Measurements from ENCODE around the gene R3HCC1L.

Gene R3HCC1L

DNA sequence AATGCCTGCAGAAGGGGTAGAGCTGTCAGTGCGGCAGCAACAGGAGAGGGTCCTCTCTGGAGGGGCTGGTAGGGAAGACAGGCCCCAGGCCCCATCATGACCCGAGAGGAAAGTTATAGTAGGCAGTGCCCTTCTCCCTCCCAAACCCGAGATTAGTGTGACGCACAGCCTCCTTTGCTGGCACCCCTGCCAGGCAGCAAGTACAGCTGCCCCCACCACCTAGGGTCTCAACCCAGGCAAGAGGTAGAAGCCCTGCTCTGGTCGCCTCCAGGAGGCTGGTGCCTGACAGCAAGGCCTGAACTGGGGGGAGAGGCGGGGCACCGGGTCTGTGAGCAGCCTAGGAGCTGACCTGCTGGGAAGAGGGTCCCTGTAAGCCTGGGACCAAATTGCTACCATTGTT, 118.0 kb downstream of the R3HCC1L start:
- DNase-seq (ENCODE audit: low spot score), result no peak
- TF ChIP-seq, protein P1, sequence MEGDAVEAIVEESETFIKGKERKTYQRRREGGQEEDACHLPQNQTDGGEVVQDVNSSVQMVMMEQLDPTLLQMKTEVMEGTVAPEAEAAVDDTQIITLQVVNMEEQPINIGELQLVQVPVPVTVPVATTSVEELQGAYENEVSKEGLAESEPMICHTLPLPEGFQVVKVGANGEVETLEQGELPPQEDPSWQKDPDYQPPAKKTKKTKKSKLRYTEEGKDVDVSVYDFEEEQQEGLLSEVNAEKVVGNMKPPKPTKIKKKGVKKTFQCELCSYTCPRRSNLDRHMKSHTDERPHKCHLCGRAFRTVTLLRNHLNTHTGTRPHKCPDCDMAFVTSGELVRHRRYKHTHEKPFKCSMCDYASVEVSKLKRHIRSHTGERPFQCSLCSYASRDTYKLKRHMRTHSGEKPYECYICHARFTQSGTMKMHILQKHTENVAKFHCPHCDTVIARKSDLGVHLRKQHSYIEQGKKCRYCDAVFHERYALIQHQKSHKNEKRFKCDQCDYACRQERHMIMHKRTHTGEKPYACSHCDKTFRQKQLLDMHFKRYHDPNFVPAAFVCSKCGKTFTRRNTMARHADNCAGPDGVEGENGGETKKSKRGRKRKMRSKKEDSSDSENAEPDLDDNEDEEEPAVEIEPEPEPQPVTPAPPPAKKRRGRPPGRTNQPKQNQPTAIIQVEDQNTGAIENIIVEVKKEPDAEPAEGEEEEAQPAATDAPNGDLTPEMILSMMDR (conservative IDR thresholded peaks at IDR 0.05; ENCODE audit: low read depth), result no peak
- ChIA-PET CTCF (interaction anchor here (0.7 kb wide), 1 partner anchor 91 kb away, joined by 3 read pairs; no protein-coding TSS in a partner anchor), POLR2A (ENCODE audit: low non-redundant PET) (no interaction called here)
- H3K27ac ChIP-seq, result no peak overlapping the region

DNA sequence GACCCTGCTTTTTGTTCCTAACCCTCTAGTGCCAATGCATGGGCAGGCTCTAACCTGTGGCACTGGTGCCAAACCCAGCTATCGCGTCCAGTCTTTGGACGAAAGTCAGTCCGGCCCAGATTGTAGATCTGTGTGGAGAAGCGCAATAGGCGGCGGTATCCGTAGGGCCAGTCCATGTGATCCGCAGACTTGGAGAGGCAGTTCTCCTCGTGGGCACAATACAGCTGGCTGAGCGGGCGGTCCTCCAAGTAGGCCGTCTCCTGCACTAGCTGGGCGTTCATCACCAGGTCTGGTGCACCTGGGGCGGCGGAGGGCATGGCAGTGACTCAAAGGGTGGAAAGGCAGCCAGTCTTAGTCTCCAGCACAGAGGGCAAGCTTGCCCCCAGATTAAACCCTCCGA, 119.0 kb downstream of the R3HCC1L start:
- POLR2A ChIA-PET (ENCODE audit: low non-redundant PET), result no interaction called here

DNA sequence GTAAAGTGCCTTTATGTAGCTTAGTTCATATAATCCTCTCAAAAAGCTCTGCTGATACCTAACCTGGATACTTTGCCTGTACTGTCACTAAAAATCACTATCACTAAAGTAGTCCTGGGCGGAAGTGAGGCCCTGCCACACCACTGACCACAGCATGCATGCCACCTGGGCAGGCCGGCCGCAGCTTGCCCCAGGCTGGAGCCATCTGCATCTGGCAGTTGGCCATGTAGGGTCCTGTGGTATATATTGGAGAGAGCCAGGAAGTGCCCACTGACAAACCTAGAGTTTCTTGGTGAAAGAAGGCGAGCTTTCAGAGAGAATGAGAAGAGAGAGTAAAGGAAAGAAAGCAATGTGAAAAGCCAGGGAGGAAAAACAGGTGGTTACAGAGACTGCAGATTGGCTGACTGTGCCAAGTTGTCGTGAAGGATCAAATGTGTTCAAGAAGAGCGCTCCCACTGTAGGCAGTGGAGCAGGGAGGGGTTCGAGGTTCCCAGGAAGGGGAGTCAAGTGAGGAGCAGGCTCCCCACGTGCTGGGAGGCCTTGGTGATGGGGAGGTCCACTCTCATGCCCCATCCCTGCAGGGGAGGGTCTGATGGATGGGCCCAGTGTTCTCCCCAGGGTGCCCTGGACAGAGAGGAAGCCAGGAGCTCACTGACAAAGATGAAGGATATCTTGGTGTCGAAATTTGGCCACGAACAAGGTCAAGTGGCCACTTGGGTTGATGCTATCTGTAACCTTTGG, 119.9 kb downstream of the R3HCC1L start:
- H3K27ac ChIP-seq, result no peak overlapping the region
- CTCF ChIA-PET, result interaction anchor here (0.6 to 1.3 kb wide), 2 partner anchors 86 to 1335 kb away, joined by 3 read pairs; no protein-coding TSS in a partner anchor
- POLR2A ChIA-PET (ENCODE audit: low non-redundant PET), result no interaction called here

More for the DNA sequence above, 119.0 kb downstream of the R3HCC1L start:
- H3K27ac ChIP-seq, result no peak overlapping the region
- TF ChIP-seq, protein P1 (conservative IDR thresholded peaks at IDR 0.05; ENCODE audit: low read depth), result no peak
- CTCF ChIA-PET, result interaction anchor here (0.6 to 1.3 kb wide), 3 partner anchors 86 to 1336 kb away, joined by 3 read pairs; no protein-coding TSS in a partner anchor
- no peak for DNase-seq (ENCODE audit: low spot score)

DNA sequence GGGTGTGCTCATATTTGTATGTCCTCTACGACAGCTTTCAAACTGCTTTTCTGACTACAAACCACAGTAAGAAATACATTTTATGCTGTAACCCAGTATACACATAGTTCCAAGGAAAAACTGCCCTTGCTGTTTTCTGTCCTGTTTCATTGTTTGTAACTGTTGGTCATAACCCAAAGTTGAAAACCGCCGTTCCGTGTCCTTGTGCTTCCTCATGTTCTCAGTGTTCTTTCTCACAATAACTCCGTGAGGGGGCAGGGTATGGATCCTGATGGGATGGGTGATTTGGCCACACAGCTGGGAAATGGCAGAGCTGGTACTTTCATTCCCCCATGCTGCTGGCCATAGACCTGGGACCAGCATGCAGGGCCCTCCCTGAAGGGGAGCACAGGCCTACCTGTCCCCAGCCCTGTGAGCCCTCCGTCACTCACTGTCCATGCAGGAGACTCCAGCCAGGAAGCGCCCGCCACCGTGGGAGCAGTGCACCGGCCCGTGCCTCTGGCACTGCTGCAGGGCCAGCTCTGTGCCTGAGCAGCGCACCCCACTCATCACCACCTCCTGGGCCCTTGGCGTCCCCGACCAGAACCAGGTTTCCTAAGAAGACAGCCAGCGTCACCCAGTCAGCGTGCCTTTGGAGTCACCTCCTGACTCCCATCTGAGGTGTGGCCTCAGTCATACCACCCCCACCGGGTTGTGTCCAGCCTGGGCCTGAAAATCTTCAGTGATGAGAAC, 120.9 kb downstream of the R3HCC1L start:
- DNase-seq (ENCODE audit: low spot score), result no peak
- POLR2A ChIA-PET (ENCODE audit: low non-redundant PET), result no interaction called here
- no peak overlapping the region for H3K27ac ChIP-seq
- CTCF ChIA-PET, result interaction anchor here (0.9 kb wide), 1 partner anchor 159 kb away, joined by 3 read pairs; the partner anchor contains the start of gene PYROXD2
- TF ChIP-seq, protein P1 (conservative IDR thresholded peaks at IDR 0.05; ENCODE audit: low read depth), result no peak

More for the DNA sequence above, 119.9 kb downstream of the R3HCC1L start:
- TF ChIP-seq, protein P1 (conservative IDR thresholded peaks at IDR 0.05; ENCODE audit: low read depth), result no peak
- no peak for DNase-seq (ENCODE audit: low spot score)

DNA sequence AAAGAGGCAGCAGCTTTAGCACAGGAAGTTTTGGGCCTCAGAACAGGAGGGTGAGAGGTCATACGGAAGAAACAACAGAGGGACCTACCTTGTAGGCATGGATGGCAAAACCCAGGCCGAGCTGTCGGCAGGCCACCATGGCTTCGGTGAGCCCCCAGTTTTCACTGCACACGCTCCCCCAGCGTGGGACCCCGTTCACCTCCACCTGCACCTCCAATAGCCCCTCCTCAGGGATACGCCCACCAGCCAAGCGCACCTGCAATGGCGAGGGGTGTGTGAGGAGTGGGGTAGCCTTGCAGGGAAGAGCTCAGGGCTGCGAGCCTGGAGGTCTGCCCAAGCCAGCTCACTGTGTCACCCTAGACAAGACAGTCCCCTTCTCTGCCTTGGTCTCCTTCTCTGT, 122.2 kb downstream of the R3HCC1L start:
- no peak overlapping the region for H3K27ac ChIP-seq
- TF ChIP-seq, protein P1 (conservative IDR thresholded peaks at IDR 0.05; ENCODE audit: low read depth), result no peak
- no peak for DNase-seq (ENCODE audit: low spot score)
- ChIA-PET CTCF (no interaction called here), POLR2A (ENCODE audit: low non-redundant PET) (no interaction called here)

DNA sequence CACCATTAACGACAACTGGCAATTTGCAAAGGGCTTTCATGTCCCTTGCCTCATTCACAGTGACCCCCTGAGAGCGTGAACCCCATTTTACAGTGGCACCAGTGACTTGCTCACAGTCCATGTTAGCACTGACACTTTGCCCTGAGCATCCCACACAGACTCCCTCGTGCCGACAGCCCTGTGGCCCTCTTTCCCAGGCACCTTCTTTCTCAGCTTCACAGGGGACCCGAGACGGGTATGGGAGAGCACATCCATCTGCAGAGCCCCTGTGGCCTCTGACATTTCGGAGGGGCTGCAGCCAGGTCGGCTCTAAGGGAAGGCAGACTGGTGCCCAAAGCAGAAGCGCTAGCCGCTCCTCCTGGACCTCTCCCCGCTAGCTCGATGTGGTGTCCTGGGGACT, 122.7 kb downstream of the R3HCC1L start:
- no peak for DNase-seq (ENCODE audit: low spot score)
- no peak overlapping the region for H3K27ac ChIP-seq
- TF ChIP-seq, protein P1 (conservative IDR thresholded peaks at IDR 0.05; ENCODE audit: low read depth), result no peak
- POLR2A ChIA-PET (ENCODE audit: low non-redundant PET), result no interaction called here
- CTCF ChIA-PET, result no interaction called here
